B cell (primary cell): ENCODE measurements around the gene HLA-F.

Source experiments
- EZH2 ChIP-seq: IDR thresholded peaks from 2 replicates; pipeline ENCODE4 v1.6.1; 2012; ENCODE audit warnings: borderline replicate concordance, low read depth, mild to moderate bottlenecking, moderate library complexity, low read length; ENCODE audit not compliant: insufficient read depth, poor library complexity, severe bottlenecking
- TF ChIP-seq, protein P1 (sequence below): fragments of 200-600 bp; IDR thresholded peaks from one replicate; pipeline ENCODE4 v1.8.0; 2022; ENCODE audit warnings: antibody characterized with exemption, mild to moderate bottlenecking

DNA sequence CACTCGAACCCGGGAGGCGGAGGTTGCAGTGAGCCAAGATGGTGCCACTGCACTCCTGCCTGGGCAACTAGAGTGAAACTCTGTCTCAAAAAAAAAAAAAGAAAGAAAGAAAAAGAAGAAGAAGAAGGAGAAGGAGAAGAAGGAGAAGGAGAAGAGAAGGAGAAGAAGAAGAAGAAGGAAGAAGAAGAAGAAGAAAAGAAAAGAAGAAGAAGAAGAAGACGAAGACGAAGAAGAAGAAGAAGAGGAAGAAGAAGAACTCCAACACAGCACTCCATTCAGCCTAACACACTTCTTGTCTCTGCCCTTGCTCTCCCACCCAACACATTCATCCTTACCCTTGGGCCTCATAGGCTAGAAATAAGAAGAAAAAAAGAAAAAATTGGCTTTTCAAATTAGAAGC lies 49.2 kb upstream of the HLA-F start:
- TF ChIP-seq, protein P1, sequence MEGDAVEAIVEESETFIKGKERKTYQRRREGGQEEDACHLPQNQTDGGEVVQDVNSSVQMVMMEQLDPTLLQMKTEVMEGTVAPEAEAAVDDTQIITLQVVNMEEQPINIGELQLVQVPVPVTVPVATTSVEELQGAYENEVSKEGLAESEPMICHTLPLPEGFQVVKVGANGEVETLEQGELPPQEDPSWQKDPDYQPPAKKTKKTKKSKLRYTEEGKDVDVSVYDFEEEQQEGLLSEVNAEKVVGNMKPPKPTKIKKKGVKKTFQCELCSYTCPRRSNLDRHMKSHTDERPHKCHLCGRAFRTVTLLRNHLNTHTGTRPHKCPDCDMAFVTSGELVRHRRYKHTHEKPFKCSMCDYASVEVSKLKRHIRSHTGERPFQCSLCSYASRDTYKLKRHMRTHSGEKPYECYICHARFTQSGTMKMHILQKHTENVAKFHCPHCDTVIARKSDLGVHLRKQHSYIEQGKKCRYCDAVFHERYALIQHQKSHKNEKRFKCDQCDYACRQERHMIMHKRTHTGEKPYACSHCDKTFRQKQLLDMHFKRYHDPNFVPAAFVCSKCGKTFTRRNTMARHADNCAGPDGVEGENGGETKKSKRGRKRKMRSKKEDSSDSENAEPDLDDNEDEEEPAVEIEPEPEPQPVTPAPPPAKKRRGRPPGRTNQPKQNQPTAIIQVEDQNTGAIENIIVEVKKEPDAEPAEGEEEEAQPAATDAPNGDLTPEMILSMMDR: no peak
- no peak for TF ChIP-seq EZH2
